GM21423 (cell line): ENCODE measurements around the gene CD28.
"Not testable (repeated sequence)": the region's sequence is repeated elsewhere in the genome, so short reads cannot be mapped to it uniquely, and the experiment has no call there.

Experiments used
- ATAC-seq: cut with Tn5 transposase; IDR thresholded peaks from one replicate; pipeline ENCODE4 v1.9.1; 2021; ENCODE audit warnings: mild to moderate bottlenecking, moderate library complexity; ENCODE audit not compliant: unreplicated experiment

CD28 gene

DNA sequence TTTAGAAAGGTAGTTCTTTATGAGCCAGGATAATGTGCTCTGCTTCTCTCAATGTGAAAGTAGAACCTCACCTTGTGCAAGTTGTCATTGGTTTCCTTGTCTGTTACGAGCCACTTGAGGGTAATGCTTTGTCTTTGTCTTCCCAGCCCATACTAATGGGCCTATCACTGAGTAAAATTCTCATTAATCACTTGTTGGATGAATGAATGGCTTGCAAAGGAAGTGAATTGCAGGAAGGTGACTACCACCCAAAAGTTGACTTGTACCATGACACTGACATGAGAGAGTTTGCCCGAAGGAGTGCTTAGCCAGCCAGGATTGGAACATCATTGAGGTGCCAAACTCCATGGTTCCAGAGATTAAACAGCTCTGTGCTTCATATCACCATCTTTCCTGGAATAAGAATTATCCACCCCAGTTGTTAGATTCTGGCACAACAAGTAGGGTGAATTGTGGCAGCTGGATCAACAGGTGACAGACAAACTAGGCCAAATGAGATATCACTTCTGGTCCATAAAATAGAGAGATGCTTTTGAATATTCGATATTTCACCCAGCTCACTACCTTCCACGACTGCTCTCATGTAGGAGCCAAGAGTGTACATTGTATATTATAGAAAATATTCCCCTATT, 20.5 kb upstream of the CD28 start:
- no peak for ATAC-seq

DNA sequence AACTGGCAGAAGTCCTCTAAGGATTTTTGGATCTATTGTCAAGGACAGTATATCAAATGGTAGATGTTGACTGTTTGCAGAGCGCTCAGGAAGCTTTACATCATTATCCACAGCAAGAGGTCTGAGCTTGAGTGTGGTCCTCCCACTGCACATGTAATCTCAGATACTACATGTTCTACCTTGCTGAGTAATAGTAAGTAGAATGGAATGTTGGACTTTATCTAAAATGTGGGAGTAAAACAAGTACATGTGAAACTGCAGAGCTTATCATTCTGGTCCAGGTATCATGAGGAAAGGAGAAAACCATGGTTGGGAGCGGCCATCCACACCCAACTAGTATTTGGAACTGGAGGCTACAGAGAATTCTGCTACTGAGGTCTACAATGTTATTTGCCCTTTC, 19.3 kb upstream of the CD28 start:
- ATAC-seq = no peak

DNA sequence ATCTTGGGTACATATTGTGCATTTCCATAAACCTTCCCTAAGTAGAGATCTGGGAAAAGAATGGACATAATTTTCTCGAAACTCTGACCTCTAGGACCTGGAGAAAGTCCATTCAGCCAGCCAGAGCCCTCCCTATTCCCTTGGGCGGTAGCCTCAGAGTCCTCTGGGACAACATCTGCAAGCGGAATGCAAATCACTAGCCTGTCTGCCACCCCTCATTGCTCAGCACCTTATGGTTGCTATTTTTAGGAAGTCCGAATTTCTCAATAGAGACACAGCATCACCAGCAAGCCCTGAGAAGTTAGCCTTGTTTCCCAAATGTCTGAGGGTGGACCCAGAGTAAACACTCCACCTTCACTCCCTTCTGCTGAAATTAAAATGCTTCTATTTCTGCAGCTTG, 17.6 kb upstream of the CD28 start:
- ATAC-seq = peak; percentile 75

GRCh38 chr2:203689426-203690116, 16.9 kb upstream of the CD28 start:
- peak; percentile 62 for ATAC-seq

GRCh38 chr2:203690117-203690431, 16.4 kb upstream of the CD28 start:
- ATAC-seq = no peak

- no peak for ATAC-seq
These were observed 15.9 kb upstream of the CD28 start for GRCh38 chr2:203690441-203691047.

DNA sequence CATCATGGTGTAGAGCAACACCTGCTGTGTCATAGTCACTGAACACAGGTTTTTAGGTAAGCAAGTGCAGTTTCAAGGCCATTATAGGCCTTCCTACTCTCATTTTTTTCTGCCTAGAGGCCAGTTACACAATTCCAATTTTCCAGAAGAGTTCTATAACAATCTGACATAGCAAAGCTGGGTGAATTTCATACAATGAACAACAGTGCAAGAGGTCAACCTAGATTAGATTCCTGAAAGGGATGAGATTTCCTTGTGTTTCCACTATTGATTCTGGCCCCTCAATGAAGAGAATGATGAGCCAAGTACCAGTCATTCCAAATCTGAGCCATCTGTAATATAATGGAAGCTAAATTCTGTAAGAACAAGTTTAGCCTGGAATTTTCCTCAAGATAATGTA, 15.3 kb upstream of the CD28 start:
- ATAC-seq = no peak

- no peak for ATAC-seq
These were observed 14.3 kb upstream of the CD28 start for GRCh38 chr2:203692031-203692710.

DNA sequence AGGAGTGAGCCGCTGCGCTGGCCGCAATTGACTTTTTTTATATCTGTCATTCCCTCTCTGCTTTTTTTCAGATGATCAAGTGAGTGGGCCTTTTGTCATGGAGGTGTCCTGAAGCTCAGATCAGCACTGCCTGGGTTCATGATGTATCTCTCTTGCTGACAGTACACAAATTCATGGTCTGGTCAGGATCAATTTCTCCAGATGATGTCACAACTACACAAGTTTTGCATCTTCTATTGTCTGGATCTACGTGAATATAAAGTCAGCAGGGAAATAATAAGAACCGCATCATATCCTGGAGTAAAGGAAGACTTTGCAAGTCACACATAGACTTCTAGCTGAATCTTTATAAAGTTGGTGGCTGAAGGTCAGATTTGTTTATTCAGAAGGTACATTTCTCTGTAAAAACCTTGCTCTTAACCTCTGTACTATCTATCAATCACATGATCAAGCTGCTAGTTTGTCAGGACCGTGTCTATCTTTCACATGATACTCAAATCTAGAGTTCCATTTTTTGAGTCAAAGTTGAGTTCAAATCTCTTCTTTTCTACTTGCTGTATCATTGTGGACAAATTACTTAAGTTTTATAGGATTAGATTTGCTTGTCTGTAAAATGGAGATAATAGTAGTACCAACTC, 13.1 kb upstream of the CD28 start:
- no peak for ATAC-seq

GRCh38 chr2:203694191-203694590, 12.2 kb upstream of the CD28 start:
- no peak for ATAC-seq

GRCh38 chr2:203697190-203697589, 9.2 kb upstream of the CD28 start:
- ATAC-seq = no peak

- ATAC-seq = not testable (repeated sequence)
These were observed 8.7 kb upstream of the CD28 start for GRCh38 chr2:203697763-203698162.

DNA sequence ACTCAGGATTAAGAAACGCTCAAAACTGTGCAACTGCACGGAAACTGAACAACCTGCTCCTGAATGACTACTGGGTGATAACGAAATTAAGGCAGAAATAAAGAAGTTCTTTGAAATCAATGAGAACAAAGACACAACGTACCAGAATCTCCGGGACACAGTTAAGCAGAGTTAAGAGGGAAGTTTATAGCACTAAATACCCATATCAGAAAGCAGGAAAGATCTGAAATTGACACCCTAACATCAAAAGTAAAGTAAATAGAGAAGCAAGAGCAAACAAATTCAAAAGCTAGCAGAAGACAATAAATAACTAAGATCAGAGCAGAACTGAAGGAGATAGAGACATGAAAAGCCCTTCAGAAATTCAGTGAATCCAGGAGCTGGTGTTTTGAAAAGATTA, 8.0 kb upstream of the CD28 start:
- ATAC-seq = not testable (repeated sequence)

- ATAC-seq = no peak
These were observed 2.0 kb upstream of the CD28 start for GRCh38 chr2:203704430-203704829.

DNA sequence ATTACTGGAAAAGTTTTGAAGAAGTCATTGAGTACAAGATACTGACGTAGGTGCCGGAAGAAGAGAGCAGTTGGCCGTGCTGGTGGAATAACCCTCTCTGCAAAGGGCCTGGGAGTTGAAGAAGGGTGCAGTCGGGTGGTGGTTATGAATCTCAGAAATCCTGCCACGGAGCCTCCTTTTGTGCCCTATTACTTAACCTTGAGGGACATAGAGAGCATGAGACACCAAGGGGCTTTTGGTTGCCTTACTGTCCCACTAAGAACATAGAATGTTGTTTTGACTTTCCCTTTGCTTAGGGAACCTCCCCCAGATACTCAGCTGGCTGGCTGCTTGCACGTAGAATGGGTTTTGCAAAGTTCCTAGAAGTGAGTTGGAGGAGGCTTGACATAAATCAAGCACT, 1.3 kb upstream of the CD28 start:
- ATAC-seq = no peak

DNA sequence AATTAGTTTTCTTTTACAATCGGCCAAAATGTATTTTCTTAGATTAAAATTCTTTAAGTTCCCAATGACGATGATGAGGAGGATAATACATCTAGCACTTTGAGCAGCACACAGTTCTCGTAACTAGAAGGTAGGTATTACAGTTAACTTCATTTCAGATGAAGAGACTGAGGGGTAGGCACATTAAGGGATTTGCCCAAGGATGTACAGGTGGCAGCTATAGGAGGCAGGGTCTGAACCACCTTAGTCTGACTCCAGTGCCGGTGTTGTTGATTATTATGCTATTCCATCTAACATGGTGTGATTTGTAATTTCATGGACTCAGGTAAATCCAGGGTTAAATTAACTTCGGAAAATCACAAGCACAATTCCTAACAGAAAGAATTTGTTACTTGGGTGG, 1.1 kb downstream of the CD28 start:
- ATAC-seq = no peak

DNA sequence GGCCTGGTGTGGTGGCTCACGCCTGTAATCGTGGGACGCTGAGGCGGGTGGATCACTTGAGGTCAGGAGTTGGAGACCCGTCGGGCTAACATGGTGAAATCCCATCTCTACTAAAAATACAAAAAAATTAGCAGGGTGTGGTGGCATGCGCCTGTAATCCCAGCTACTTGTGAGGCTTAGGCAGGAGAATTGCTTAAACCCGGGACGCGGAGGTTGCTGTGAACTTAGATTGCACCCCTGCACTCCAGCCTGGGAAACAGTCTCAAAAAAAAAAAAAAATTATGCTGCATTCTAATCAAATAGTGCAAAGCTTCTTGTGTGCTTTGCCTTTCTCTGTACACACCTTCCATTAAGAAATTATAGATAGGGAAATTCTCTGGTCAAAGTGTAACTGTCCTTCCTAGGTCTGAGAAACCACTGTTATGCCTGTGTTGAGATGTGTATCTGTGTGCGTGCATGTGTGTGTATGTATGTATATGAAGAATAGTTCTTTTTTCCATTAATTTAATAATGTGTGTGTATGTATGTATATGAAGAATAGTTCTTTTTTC, 2.5 kb downstream of the CD28 start:
- ATAC-seq = no peak

DNA sequence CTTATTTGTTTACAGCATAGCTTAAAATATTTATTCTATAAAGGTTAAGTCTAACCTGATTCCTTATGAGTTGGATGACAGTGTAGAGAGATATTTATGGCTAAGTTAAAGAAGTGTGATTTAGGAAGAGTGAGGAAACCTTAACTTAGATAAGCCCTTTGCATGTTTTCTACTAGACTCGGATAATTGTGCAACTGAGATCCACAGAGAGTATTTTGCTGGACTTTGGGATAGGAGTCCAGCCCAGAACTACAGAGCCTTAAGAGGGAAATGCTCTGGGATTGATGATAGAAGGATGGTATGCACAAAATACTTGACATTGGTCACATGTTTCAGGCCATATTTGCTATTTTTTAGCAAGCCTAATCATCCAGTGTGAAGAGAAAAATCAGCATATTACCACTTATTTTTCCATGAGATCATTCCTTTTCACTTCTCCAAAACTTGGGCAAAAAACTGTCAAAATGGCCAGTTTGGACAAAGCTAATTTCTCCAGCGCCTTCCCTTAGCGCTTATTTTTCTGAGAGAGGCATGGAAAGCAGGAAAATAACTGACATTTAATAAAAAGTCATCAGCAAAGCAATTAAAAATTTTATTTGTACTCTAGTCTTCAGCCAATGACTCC, 3.1 kb downstream of the CD28 start:
- no peak for ATAC-seq

GRCh38 chr2:203710226-203710625, 3.8 kb downstream of the CD28 start:
- ATAC-seq = no peak

DNA sequence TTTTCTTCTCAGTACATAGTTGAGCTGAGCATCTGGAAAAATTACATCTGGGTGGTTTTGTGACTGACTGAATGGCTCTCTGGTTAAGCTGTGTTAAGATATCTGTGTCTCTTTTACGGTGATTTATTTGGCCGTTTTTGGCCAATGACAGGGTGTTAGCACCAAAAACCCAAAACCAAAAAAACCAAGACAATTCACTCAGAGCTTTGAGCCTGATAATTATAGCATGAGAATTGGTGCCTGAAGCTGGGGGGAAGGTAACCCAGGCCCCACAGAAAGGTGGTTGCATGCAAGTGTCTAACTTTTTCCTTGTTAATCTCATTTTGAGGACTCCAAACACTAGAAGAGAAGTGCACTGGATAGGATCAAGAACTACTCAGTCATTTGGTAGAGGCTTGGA, 4.5 kb downstream of the CD28 start:
- no peak for ATAC-seq

DNA sequence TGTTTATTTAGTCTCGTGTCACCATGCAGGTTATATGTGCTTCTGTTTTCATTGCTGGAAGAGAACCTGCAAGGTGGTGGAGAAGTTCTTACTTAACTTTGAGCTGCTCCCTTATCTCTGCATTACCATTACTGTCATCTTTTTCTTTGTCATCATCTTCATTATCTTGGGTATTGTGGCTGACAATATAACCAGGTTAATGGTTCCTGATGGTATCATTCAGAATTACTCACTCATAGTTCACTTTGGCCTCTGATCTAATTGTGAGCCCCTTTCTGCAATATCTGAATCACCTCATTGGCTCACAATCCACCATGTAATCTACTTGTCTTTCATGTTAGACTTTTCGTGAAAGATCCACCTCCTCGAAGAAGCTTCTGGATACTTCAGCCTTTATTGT, 5.0 kb downstream of the CD28 start:
- no peak for ATAC-seq
